ENCODE data around the gene PNMT. TPM values are rescaled to one million over a fixed set of nuclear protein-coding genes. Genes with fewer than 3 reads are reported as not detected.

Gene PNMT
- total and polyA plus RNA-seq, 2 experiments from 2014 or later: 1.9 to 2.5 TPM

- peak; percentile 71 for TF ChIP-seq ZNF462 (CRISPR knock-in tag; IDR thresholded peaks at IDR 0.05)
- TF ChIP-seq ZNF114 (CRISPR knock-in tag; IDR thresholded peaks at IDR 0.05): no peak
- TF ChIP-seq NANOG (IDR thresholded peaks at IDR 0.05; ENCODE audit: borderline replicate concordance): peak; percentile 74
- no peak for TF ChIP-seq EZH2 (IDR thresholded peaks at IDR 0.05; ENCODE audit: low read depth, unreplicated experiment)
Observed at GRCh38 chr17:39688945-39689344, 20.7 kb downstream of the PNMT start (continued).

GRCh38 chr17:39694593-39694992 lies 26.3 kb downstream of the PNMT start:
- H3K27ac Mint-ChIP-seq: peak overlapping the region; percentile 85
- H3K4me2 ChIP-seq: peak overlapping the region; percentile 71; the same call in 1 of the 2 replicates

More at GRCh38 chr17:39694593-39694992, 26.3 kb downstream of the PNMT start:
- no peaks in the 10 kb centered on the region for H3K27me3 ChIP-seq (ENCODE audit: insufficient read depth)
- Mint-ChIP-seq H3K36me3 (ENCODE audit: low read depth) (peaks cover 10% of the 10 kb centered on the region; the same call in 2 of the 3 replicates), H3K4me3 (peak overlapping the region; percentile 26; the same call in 1 of the 3 replicates), H3K27me3 (ENCODE audit: insufficient read depth, low read depth, poor library complexity) (peaks cover 21% of the 10 kb centered on the region), H3K9me3 (no peaks in the 10 kb centered on the region; the same call in 2 of the 3 replicates), H3K4me1 (peaks cover 58% of the 10 kb centered on the region)
- 0 out of 2 replicates have a peak overlapping the region, but pooled peaks have one; percentile 93 for H3K27ac ChIP-seq (ENCODE audit: low read depth)
- peaks cover 58% of the 10 kb centered on the region for H3K4me1 ChIP-seq (ENCODE audit: insufficient read depth)
- DNase-seq (ENCODE audit: low spot score): no peak
- no peak for ATAC-seq
- TF ChIP-seq ZNF114 (CRISPR knock-in tag; IDR thresholded peaks at IDR 0.05) (no peak), STAT1 (IDR thresholded peaks at IDR 0.05; ENCODE audit: unreplicated experiment) (no peak), EZH2 (IDR thresholded peaks at IDR 0.05; ENCODE audit: low read depth, unreplicated experiment) (no peak), CREB1 (CRISPR knock-in tag; IDR thresholded peaks at IDR 0.05; ENCODE audit: low read depth) (no peak), POLR2AphosphoS5 (IDR thresholded peaks at IDR 0.05; ENCODE audit: low read depth) (no peak), ZNF462 (CRISPR knock-in tag; IDR thresholded peaks at IDR 0.05) (no peak), ETS1 (IDR thresholded peaks at IDR 0.05) (no peak)
- H3K9me2 ChIP-seq (ENCODE audit: insufficient read depth): no peaks in the 10 kb centered on the region
- peaks cover 21% of the 10 kb centered on the region for H3K79me2 ChIP-seq (replicated peaks; ENCODE audit: insufficient read depth)
- peaks cover 23% of the 10 kb centered on the region for H3F3A ChIP-seq (replicated peaks; ENCODE audit: low read depth)
- no peak overlapping the region for H2AFZ ChIP-seq
- H3K4me3 ChIP-seq: no peak overlapping the region
- H3K36me3 ChIP-seq (ENCODE audit: insufficient read depth): no peaks in the 10 kb centered on the region
- H4K20me1 ChIP-seq (replicated peaks; ENCODE audit: insufficient read depth): no peaks in the 10 kb centered on the region
